A673 (cell line): ENCODE results near the gene ZNF107.
"Not testable (repeated sequence)": the region's sequence is repeated elsewhere in the genome, so short reads cannot be mapped to it uniquely, and the experiment has no call there.

Source experiments
- CTCF ChIP-seq: fragments of 300-800, 200-600 bp; sonication (generic); conservative IDR thresholded peaks from 2 replicates; pipeline ENCODE4 v1.5.1; 2017; ENCODE audit warnings: low read depth, mild to moderate bottlenecking, antibody characterized with exemption, low read length, moderate library complexity, mixed read lengths
- EZH2 ChIP-seq: fragments of 200-600 bp; sonication (generic); IDR thresholded peaks from 2 replicates; pipeline ENCODE4 v1.6.1; 2017; ENCODE audit warnings: borderline replicate concordance, low read depth, mild to moderate bottlenecking, mixed read lengths, antibody characterized with exemption, low read length; ENCODE audit not compliant: poor library complexity, severe bottlenecking

- TF ChIP-seq CTCF, EZH2: not testable (repeated sequence)
Measured at GRCh38 chr7:64738953-64739352, 73.0 kb downstream of the ZNF107 start.
